AG10803 (cell line): ENCODE measurements around the gene REXO1.
A peak's percentile ranks its signal among the peaks of the same experiment; 100 is the strongest.

Source experiments
- DNase-seq: peaks from one replicate; pipeline ENCODE4 v3.0.0; 2010; ENCODE audit warnings: low read depth
- H3K4me3 ChIP-seq: 2 replicates; pipeline ENCODE4 v1.5.1; 2011; ENCODE audit warnings: mild to moderate bottlenecking, low read length, control low read depth
- TF ChIP-seq, protein P1 (sequence below): conservative IDR thresholded peaks from 2 replicates; pipeline ENCODE4 v1.5.1; 2011; ENCODE audit warnings: mild to moderate bottlenecking, low read length, control low read depth, inconsistent platforms

REXO1 gene

GRCh38 chr19:1865172-1866010 is 17.1 kb upstream of the REXO1 start:
- peak overlapping the region; percentile 75 for H3K4me3 ChIP-seq
- TF ChIP-seq, protein P1, sequence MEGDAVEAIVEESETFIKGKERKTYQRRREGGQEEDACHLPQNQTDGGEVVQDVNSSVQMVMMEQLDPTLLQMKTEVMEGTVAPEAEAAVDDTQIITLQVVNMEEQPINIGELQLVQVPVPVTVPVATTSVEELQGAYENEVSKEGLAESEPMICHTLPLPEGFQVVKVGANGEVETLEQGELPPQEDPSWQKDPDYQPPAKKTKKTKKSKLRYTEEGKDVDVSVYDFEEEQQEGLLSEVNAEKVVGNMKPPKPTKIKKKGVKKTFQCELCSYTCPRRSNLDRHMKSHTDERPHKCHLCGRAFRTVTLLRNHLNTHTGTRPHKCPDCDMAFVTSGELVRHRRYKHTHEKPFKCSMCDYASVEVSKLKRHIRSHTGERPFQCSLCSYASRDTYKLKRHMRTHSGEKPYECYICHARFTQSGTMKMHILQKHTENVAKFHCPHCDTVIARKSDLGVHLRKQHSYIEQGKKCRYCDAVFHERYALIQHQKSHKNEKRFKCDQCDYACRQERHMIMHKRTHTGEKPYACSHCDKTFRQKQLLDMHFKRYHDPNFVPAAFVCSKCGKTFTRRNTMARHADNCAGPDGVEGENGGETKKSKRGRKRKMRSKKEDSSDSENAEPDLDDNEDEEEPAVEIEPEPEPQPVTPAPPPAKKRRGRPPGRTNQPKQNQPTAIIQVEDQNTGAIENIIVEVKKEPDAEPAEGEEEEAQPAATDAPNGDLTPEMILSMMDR: no peak
- DNase-seq: no peak

DNA sequence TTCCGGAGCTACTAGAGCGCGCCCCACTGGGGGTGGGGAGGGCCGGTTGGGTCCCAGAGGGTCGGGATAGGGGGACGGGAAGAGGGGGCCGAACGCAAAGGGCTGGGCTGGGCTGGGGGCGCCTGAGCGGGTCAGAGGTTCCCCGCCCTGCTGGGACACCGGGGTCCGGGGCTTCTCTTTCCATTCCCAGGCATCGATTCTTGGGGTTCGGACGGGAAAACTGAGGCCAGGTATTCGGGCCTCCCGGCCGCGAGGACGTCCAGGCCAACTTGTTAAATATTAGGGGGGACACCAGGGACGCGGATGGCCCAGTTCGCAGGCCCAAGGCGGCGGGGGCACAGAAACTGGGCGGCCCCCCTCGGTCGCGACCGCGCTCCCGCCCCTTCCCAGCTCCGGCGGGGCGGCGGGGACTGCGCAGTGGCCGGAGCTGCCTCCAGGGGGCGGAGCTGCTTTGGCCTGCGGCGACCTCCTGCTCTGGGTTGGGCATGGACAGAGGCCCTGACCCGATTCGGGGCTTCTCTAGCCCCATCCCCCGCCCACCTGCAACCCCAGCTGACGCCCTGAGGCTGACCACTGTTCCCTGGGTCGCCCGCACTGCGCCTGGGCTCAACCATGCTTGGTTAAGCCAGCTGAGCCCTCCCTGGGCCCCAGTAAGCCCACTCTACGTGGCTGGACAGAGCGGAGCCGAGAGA is 16.3 kb upstream of the REXO1 start:
- DNase-seq: peak; percentile 59
- H3K4me3 ChIP-seq: peak overlapping the region; percentile 75
- TF ChIP-seq, protein P1: peak; percentile 56

- peak overlapping the region; percentile 75 for H3K4me3 ChIP-seq
- TF ChIP-seq, protein P1: no peak
- peak; percentile 93 for DNase-seq
These were observed 15.6 kb upstream of the REXO1 start for GRCh38 chr19:1863638-1864479.

DNA sequence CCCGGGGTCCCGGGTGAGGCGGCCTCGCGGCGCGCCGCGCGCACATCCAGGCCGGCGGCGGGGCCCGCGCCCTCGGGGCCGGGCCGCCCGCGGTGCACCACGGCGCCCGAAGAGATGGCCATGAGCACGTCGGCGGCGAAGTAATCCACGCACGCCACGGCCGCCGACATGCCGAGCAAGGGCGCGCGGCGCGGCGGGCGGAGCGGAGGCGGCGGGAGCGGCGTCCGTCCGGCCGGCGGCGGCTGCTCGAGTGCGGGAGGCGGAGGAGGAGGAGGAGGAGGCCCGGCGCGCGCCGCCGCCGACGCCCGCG is 15.0 kb upstream of the REXO1 start, which contains the start of gene KLF16:
Gene KLF16, minus strand, starts transcription at position 252 of the 310 bp plus-strand sequence. Its CDS starts 82 bp downstream, at position 170.
- DNase-seq: no peak
- TF ChIP-seq, protein P1: no peak
- H3K4me3 ChIP-seq: peak within 1 kb of the TSS; percentile 80

DNA sequence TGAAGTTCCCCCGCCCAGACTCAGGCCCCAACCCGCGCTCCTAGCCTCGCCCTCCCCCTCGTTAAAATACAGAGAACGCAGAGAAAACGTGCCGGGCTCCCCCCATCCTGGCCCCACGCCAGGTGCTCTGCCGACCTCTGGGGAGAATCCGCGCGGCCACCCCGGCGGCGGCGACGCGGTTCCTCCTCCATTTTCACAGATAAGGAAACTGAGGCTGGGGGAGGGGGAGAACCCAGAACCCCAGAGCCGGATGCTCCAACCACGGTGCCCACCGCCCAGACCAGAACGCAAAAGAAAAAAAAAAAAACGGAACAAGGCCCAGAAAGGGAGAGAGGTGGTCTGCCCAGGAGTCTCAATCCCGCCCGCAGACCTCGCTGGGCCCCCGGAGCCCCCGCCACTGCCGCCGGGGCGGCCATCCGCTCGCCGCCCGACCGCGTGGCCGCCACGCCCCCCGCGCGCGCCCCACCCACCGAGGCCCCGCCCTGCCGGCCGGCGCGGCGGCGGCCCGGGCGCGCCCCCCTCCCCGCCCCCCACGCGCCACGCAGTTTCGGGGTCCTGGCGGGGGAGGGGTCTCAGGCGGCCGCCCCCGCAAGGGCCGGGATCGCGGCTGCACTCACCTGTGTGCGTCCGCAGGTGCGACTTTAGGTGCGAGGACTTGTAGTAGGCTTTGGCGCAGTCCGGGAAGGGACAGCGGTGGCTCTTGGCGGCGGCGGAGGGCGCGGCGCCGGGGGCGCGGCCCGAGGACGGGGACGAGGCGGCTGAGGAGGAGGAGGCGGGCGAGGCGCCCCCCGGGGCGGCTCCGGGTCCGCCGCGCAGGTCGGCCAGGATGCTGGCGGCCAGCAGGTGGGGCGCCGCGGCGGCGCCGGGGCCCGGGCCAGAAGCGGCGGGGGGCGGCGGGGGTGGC is 14.4 kb upstream of the REXO1 start:
- TF ChIP-seq, protein P1: no peak
- H3K4me3 ChIP-seq: peak overlapping the region; percentile 80
- DNase-seq: no peak

DNA sequence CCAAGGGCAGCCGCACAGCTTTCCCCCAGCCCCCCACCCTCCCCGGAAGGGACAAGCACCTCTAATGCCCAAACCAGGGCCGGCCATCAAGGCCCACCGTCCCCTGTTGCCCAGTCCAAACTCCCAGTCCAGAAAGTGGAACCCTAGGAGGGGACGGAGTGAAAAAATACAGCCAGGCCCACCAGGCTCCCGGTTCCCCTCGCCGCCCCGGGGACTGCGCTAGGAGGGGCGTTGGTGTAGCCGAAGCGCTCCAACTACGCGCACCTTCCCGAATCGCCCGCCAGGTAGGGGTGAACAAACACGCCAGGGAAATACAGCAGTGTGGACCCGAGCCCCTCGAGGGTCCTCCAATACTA is 13.8 kb upstream of the REXO1 start:
- no peak for DNase-seq
- H3K4me3 ChIP-seq: peak overlapping the region; percentile 80
- TF ChIP-seq, protein P1: no peak
